ENCODE measurements around the gene LAMA1.

LAMA1 gene

DNA sequence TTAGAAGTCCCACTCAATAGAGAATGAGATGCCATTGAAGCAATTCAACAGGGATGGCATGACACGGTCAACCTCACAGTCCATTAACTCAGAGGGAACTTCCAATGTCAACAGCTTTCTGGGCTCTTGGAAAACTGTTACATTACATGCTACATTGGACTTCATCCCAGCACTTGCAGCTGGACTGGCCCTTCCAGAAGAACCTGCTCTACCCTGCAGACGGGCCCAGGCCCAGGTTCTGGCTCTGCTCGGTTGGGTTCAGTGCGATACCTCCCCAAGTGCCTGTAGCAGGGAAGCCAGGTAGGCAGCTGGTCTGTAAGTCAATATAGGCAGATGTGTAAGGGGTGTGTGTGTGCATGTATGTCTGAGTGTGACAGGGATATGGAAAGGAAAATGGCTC lies 12.9 kb downstream of the LAMA1 start:
- ATAC-seq, result no peak

DNA sequence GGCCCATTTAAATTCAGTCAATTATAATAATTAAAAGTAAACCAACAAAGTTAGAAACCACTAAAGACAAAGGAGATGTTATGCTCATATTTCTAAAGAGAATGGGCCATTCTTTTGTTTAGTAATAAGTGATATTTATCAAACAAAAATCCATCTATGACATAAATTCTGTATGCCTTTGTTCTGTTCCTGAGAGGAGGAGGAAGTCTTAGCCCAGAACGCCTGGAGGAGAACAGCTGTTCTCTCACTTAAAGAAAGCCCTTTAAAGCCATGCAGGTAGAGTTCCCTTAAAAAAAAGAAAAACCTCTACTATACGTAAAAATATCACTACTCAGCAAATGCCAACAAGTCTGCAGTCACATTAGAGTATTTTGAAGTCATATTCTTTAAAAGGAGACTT lies 15.5 kb downstream of the LAMA1 start:
- ATAC-seq, result no peak

DNA sequence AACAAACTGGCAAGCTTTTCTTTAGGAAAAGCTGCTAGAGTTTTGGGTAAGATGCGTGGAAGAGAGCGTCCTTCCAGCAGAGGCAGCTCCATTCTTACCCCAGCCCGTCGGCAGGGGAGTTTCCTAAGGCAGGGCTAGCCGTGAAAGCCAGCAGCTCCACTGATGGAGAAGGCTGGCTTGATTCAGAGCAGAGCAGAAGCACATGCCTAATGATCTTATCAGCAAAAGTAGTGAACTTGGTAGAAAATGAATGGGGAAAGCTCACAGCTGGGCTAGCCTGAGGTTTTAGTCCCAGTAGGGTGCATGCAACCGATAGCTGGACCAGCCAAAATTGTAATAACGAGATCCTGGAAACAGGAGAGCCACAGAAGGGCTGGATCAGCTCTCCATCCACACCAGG lies 20.8 kb downstream of the LAMA1 start:
- no peak for ATAC-seq

DNA sequence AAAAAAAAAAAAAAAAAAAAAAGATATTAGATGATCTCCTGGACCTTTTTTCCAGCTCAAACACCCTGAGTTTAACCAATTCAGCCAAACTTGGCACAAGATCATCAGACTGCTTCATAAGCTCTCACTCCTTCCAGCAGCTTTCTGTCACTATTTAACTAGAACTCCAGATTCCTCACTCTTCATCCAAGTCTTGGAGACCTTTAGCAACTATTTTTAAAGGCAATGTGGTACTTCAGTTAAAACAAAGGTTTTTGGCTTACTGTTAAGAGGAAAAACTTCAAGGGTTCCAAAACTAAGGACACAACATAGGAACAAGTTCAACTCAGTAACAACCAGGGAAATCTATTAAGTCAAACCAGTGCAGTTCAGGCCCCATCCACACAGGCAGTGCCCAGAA lies 23.2 kb downstream of the LAMA1 start:
- no peak for ATAC-seq

DNA sequence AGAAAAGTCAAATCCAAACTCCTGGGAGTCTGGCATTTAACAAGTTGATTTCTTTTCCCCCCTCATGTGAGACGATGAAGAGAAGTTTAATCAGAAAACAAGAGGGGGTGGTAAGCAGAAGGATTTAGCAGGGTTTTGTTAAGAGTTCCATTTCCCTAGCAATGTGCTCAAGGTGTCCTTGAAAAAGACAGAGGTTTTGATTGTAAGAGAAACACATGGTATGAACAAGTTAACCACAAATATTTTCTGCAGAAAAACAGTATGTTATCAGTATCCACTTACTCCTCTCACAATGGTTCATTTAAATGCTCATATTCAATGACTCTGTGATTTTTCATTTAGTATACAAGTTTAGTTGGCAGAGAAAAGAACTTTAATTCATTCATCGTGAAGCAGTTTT lies 26.8 kb downstream of the LAMA1 start:
- ATAC-seq, result no peak

DNA sequence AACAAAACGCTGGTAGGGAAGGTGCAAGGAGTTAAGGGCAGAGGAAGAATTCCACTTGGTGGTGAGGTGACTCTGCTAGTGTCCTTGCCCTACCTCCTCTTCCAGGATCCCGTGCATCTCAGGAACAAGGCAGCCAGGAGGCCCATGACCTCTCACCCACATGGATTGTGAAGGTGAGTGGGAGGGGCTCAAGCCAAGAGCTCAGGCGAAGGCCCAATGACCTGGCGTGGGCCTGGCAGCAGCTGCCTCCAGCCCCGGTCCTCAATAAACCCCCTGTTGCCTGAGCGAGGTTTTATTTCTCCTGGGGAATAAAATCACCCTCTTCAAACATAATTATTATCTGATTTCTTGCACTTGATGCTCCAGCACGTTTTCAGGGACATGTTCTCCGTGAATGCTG lies 28.2 kb downstream of the LAMA1 start:
- ATAC-seq, result no peak

DNA sequence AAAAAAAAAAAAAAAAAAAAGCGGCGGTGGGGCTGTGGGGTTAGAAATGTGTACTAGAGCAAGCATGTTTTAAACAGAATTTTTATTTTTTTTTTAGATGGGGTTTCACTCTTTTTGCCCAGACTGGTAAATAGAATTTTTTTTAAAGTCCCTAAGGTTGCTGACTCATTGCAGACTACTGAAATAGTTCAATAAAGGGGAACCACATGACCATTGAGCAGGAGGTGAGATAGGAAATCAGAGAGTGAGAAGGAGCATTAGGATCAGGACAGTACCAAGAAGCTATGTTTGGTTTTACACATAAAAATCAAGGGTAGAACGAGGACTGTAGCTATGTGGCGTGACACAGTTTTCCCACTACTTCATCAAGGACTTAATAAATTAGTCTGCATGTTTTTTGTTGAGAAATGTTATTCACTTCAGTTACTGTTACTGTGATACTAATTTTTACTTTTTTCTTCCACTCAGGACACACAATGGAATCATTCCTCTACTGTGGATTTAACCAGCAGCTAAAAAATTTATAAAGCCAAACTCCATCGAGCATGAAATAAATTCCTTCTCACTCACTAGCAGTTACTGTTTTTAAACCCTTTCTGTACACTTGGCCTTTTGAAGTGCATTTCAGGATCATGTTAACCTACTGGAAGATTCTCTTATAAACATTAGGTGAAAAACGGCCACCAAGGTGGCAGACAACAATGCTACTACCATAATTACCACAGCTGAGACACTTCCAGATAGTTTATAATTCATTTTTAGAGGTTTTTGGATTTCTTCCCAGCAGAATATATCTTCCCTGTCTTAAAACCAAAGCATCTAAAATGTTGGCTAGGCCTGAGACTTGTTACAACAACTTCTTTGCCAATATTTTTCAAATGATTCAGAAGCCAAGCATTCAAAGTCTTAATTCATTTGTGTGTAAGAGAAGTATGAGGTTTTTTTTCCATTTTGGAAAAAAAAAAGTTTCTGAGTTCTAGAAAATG lies 33.2 kb downstream of the LAMA1 start:
- no peak for ATAC-seq

DNA sequence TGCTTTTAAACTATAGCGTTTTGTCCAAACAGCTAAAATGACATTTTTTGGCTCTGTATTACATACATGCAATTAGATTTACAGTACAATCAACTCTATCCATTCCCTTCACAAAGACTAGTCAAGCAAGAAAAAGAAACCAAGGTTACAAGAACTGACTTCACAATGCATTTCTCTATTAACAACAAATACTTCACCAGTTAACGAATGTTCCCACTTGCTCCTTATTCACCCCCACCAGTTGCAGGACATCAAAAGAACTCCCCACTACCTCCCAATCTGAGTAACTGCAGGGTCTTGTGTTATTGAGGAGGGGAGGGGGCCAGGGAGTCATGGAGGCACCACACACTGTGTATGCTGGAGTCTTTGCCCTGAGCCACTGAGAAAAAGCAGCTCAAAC lies 34.9 kb downstream of the LAMA1 start:
- ATAC-seq, result no peak

DNA sequence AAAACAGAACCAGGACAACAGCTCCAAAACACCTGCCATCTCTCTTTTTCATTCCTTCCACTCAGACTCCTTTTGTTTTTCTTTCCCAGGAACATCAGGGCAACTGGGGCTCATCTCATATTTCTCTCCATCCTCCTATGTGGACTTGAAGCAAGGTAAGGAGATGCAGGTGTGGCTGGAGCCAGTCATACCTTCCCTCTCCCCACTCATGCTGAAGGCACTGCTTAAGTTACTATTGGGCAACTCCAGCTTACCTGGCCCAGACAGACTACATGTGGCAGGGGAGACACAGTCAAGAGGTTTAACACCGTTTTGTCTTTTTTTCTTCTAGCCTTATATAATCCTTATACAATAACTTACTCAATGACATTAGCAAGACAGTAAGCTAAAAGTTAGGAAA lies 38.4 kb downstream of the LAMA1 start:
- ATAC-seq, result no peak

DNA sequence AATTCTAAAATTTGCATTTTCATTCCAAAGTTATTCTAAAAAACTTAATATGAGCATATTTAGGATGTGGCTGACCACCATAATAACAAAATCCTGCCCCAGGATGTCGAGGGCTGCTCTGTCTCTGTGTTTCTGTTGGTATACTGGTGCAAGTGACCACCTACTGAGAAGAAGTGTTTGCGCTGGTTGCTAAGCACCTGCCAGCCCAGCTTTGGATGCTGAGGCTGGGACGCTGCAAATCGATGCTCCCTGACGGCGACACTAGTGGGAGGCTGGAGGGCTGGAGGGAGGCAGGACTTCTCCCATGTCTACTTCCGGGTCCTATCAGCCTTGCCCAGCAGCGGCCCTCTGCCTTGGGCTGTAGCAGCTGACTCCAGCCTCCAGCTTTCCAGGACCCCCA lies 45.0 kb downstream of the LAMA1 start:
- no peak for ATAC-seq

DNA sequence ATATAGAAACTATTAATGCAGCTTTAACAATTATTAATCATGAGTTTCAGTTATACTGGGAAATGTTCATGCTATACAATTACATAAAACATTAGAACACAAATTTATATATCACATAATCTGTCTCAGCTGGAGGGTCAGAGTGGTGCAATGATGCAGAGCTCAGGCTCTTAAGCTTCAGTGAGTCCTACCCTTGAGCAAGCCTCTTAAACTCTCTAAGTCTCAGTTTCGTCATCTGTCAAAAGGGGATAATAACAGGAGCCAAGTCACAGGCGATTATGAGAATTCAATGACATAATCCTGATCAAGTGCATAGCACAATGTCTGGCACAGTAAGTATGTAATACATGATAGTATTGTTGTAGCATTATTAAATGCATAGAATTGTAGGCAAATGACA lies 46.0 kb downstream of the LAMA1 start:
- no peak for ATAC-seq

DNA sequence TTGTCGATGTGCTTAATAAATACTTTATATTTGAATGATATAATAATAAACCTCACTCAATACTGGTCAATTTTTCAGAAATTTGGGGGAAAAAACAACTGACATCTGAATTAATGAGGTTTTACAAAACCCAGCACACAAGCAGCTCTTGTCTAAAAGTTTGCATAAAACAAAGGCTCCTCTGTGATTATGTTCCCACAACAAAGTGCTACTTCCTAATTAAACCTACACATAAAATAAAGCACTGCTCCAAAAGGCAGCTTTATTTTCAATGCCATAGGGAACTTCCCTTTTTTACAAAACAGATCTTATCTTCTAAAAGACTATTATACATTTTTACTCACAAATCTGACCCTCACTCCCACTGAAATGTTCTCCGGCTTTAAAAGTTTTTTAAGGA lies 47.1 kb downstream of the LAMA1 start:
- ATAC-seq, result no peak

DNA sequence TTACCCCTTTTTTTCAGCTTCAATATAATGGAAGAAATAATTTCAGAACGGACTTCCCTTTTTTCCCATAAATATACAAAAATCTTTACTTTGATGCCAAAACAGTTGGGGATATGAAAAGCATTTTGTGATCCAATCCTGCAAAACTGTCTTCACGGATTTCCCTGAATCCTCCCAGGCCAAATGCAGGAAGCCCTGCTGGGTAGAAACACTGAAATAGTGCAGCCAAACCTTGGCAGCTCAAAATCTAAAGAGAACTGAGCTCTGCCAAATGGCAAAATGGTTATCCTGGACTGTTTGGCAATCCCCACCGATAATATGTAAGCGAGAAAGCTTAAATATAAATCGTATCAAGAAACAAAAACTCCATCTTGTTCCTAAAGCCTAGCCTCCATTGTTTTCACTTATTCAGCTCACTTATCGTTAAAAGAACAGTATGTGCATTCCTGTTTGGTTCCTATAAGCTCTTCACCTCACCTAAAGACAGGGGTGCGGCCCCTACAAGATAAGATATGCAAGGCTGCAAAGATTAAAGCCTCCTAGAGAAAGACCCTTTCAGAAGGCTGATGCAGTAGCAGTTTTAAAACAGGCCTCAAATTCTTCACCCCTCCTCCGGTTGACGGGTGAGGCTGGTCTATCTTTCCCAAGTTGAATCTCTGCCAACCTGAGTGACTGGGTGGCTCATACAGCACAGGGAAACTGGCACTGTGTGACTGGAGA lies 48.6 kb downstream of the LAMA1 start:
- no peak for ATAC-seq

DNA sequence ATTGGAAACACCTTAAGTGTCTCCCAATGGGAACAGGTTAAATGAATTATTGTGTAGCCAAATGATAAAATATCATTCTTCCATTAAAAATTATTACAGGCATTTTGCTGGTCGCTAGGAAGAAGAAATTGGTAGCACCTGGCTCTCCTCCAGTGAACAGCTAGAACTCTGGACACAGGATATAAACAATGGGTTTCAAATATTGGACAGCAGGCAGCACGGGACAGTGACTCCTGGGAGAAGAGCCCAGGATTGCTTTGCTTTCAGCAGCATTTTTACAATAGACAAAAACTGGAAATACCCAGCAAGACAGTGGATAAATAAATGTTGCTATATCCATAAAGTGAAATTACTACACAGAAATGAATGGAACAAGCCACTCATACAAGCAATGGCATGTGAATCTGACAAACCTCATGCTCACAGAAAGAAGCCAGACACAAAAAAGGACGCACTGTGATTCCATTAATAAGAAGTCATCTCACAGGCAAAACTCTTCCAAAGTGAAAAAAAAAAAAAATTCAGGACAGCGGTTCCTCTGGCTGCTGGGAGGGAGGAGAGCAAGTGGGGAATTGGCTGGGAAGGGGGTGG lies 50.5 kb downstream of the LAMA1 start:
- no peak for ATAC-seq

DNA sequence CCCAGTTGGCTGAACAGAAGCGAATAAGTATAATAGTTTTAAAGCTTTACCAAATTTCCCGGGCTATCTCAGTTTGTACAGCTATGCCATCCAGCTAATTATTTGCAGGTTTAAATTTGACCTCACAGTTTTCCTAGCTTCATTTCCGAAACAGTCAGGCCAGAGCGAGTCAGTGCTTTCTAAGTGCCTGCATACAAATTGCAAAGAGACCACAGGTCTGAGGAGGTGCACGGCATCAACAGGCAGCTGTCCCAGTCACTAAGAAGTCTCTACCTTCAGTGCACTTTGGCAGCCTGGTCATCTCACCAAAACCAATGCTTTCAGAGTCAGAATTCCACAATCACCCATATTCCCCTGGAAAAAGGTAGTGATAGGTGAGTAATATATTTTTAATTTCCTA lies 51.9 kb downstream of the LAMA1 start:
- ATAC-seq, result no peak

DNA sequence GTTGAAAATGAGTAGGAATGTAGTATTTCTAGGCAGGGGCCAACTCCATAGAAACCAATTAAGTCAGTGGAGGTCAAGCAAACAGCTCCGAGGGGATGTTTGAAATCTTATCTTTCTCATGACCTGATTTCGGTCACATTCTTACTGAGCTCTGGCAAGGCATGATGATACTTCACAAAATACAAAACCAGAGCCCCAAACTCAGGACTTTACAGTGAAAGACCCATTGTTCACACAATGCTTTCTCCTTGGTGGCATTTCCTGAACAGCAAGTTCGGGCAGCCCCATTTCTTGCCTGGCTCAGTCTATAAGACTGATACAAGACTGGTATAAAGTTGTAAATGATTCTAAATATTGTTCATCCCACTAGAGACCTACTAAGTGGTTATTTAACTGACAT lies 53.3 kb downstream of the LAMA1 start:
- no peak for ATAC-seq

DNA sequence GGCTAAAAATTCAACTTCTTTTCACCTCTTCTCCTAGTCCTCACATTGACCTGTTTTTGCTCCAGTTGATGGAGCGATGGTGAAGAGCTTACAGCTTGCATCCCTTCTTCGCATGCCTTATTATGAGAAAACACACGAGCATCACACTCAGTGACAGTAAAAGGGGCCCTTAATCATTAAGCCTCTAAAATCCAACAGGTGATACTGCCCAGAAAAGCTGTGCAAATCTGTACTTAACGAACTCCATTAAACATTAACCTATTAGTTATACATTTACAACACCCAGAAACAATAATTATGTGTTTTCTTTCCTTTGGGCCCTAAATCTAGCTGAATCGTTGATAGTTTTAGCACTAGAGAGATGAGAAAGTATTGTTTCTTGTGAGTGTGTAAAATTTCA lies 54.8 kb downstream of the LAMA1 start:
- ATAC-seq, result no peak

DNA sequence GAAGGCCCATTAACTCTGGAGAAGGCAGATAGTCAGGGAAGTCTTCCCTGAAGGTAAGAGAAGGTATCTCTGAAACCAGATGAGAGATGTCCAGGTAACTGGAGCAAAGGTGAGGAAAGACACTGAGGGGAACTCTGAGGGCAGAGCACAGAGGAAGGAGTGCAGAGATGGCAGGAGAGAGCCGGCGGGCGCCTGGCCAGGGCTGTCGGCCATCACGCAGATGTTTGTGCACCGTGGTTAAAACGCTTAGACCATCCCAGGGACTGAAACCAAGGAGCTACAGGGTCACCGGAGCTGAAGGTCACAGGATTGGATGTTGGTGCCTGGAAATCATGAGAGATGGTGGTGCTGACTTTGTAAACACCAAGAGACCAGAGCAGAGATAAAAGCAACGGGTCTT lies 55.4 kb downstream of the LAMA1 start:
- ATAC-seq, result no peak

DNA sequence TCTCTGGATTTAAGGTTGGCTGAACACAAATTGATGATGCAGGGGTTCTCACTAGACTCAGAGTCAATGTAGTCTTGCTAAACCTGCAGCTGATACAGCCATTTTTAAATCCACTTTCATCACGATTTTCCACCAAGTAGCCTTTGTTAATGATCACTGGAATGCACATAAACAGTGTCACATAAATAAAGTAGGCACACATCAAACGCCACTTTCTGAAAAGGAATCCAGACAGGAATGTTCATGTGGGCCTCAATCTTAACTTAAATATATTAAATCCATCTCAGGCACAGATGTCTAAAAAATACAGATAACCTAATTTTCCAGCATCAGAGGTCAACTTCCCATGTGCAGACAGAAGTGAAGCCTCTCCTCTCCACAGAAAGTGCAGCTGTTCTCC lies 58.3 kb downstream of the LAMA1 start:
- ATAC-seq, result no peak

DNA sequence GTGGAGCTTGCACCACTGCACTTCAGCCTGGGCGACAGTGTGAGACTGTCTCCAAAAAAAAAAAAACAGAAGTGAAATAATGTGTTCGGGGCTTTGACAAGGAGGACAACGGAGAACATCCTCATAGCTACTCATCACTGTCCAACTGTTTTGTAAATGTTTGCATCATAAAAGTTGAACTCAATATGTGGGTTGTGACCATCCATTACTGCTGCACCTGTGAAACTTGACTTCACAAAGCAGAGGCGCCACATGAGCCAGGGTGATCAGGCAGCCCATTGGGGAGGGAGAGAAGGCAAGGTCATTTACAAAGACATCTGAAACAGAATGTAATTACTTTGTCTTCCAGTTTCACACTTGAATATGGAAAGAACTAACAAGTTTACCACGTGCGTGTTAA lies 61.6 kb downstream of the LAMA1 start:
- ATAC-seq, result no peak

DNA sequence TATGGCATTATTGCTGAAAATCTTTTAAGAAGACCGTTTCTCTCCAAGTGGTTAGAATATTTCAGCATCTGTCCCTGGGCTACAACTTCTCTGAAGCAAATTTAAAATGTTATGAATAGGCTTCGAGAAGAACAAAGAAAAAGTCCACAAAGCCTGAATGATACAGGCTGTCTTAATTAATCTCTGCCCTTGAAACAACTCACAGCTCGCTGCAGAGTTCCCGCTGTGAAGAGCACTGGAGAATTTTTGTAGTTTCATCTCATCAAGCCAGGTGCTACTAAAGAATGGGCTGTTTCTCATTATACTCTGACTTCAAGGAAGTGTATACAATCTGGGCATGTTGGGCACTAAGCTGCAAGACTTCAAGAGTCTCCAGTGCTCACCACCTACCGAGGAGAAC lies 67.6 kb downstream of the LAMA1 start:
- ATAC-seq, result no peak

DNA sequence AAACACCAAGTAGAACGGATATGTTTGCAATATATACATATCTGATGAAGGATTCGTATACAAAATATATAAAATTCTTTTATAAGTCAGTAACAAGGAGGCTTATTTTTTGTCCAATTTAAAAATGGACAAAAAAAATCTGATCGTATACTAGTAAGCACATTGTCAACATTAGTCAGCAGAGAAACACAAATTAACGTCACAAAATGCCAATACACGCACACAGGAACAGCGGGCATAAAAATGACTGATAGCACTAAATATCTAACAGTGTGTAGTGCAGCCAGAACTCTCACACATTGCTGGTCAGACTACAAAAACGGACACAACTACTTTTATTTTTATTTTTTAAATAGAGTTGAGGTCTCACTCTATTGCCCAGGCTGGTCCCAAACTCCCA lies 69.5 kb downstream of the LAMA1 start:
- ATAC-seq, result no peak

DNA sequence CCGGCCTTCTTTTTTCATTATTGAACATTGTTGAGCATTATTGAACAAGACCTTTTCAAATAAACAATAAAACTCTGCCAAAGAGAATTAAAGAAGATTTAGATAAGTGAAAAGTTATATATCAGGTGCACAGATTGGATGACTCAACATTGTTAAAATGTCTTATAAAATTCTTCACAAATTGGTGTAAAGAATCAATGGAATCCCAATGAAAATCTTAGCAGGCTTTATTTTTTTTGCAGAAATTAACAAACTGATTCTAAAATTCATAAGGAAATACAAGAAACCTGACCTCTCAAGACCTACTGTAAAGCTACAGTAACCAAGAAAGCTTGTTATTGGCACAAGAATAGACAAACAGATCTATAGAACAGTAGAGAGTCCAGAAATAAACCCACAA lies 70.3 kb downstream of the LAMA1 start:
- ATAC-seq, result no peak

DNA sequence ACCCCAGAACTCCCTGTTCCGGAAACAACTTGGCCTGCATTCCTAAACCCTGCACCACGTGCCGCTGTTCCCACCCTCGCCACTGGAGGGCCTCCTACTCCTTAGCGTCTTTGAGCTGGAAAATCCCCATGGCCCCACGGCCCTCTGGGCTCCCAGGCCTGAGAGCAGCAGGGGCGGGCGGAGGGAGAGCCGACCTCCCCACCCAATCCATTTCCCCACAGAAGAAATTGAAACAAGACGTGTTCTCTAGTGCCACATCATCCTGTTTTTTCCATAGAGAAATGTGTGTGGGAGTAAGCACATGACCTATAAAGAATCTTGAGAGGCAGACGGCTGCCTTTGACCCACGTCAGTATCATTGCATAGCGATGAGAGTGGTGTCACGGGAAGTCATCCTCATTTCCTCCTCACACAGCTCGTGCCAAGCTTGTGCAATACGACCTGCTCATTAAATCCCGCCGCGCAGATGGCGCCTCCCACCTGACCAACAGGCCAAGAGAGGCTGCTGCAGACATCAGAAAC lies 79.2 kb downstream of the LAMA1 start:
- no peak for ATAC-seq
